GM12878 (cell line): ENCODE data around the gene AKT1S1. TPM values are rescaled to one million over a fixed set of nuclear protein-coding genes. Genes with fewer than 3 reads are reported as not detected.
A peak's percentile ranks its signal among the peaks of the same experiment; 100 is the strongest.

Source experiments
- CBX3 ChIP-seq: fragments of 200-600 bp; sonication (generic); IDR thresholded peaks from 2 replicates; pipeline ENCODE4 v1.6.1; 2016; ENCODE audit warnings: low read depth, borderline replicate concordance
- CTCF ChIP-seq, 3 experiments: IDR thresholded peaks in 2 of 3; conservative IDR thresholded peaks in 1 of 3; 2 replicates each; pipeline ENCODE4 v1.5.1; 2011; ENCODE audit warnings: low read depth in 3 of 3, low read length in 3 of 3, mild to moderate bottlenecking in 3 of 3, control low read depth in 2 of 3, moderate library complexity in 2 of 3, inconsistent platforms in 1 of 3, mixed read lengths in 1 of 3; ENCODE audit not compliant: control insufficient read depth in 2 of 3, insufficient read depth in 1 of 3; ENCODE audit errors: extremely low read depth in 1 of 3
- CUX1 ChIP-seq: IDR thresholded peaks from 2 replicates; pipeline ENCODE4 v1.6.1; 2012; ENCODE audit warnings: improper control_type of control experiment, low read depth, low read length; ENCODE audit not compliant: insufficient replicate concordance
- E4F1 ChIP-seq: fragments of 450-650 bp; IDR thresholded peaks from 2 replicates; pipeline ENCODE4 v1.6.1; 2018; ENCODE audit warnings: borderline replicate concordance, mild to moderate bottlenecking; ENCODE audit not compliant: partially characterized antibody
- PKNOX1 ChIP-seq: fragments of 450-650 bp; IDR thresholded peaks from 2 replicates; pipeline ENCODE4 v1.6.1; 2016; ENCODE audit warnings: mild to moderate bottlenecking
- POLR2A ChIP-seq: IDR thresholded peaks from 2 replicates; pipeline ENCODE4 v1.6.1; 2011; ENCODE audit warnings: low read depth, mild to moderate bottlenecking, low read length
- ZBTB33 ChIP-seq: fragments of 450-650 bp; IDR thresholded peaks from 2 replicates; pipeline ENCODE4 v1.6.1; 2017; ENCODE audit warnings: mild to moderate bottlenecking
- ZSCAN29 ChIP-seq: fragments of 450-650 bp; IDR thresholded peaks from 2 replicates; pipeline ENCODE4 v1.6.1; 2017; ENCODE audit warnings: mild to moderate bottlenecking, moderate library complexity
- polyA plus RNA-seq, 11 experiments: library from polyadenylated mRNA; depleted of rRNA in 4 of 11; unstranded in 6 of 11; stranded (reverse) in 5 of 11; fragments of >200 nt; fragmentation: Nextera tagmentation in 4 of 11; fragmentation: Illumina TruSeq in 1 of 11; extraction: Ambion mirVana in 4 of 11; extraction: Trizol in 1 of 11; gene quantifications; 1 replicate in 1 of 11; 2 replicates in 10 of 11; pipeline versions ENCODE4 v1.2.1 to v1.2.3, GENCODE V29; 2011 to 2016; ENCODE audit warnings: inconsistent platforms in 2 of 11, missing spikeins in 2 of 11, low read depth in 1 of 11
- total RNA-seq, 4 experiments: library from RNA; depleted of rRNA in 3 of 4; stranded (reverse); fragments of >200 nt in 3 of 4; fragmentation: Illumina TruSeq in 1 of 4; extraction: Trizol in 1 of 4; gene quantifications; 2 replicates each; pipeline versions ENCODE4 v1.2.1 to v1.2.3, GENCODE V29; 2013 to 2021

AKT1S1 gene
- total and polyA plus RNA-seq, 10 of the 15 experiments (the other 5 are each of a cell fraction or from before 2014, with no cell fraction given), result 0.43 to 23.0 (median 12.3) TPM

GRCh38 chr19:49887037-49887664 lies 10.0 kb upstream of the AKT1S1 start (continued):
- TF ChIP-seq CTCF (IDR thresholded peaks at IDR 0.05 in 2 of 3, conservative IDR thresholded peaks at IDR 0.05 in 1 of 3; ENCODE audit: control insufficient read depth in 2 of 3, extremely low read depth in 1 of 3, insufficient read depth in 1 of 3, low read depth in 3 of 3, low read length in 3 of 3), result no peak
- no peak for TF ChIP-seq ZSCAN29
- TF ChIP-seq E4F1, result no peak
- no peak for TF ChIP-seq POLR2A
- no peak for TF ChIP-seq CBX3
- TF ChIP-seq PKNOX1, result no peak
- TF ChIP-seq ZBTB33, result peak; percentile 58; the same call in 1 of the 2 replicates
- no peak for TF ChIP-seq CUX1
